Lower lobe of right lung (tissue), 2 donors: ENCODE results near the gene TMEM121B. TPM values are rescaled to one million over a fixed set of nuclear protein-coding genes. Genes with fewer than 3 reads are reported as not detected.
A peak's percentile ranks its signal among the peaks of the same experiment; 100 is the strongest.

Experiments used
- ATAC-seq, 2 donors: fragments of 200-7000 bp; cut with Tn5 transposase; one replicate each; pipeline ENCODE4 v1.9.1; 2020 to 2022; ENCODE audit warnings: mild to moderate bottlenecking in 2 of 2, moderate library complexity in 2 of 2
- DNase-seq: peaks from one replicate; pipeline ENCODE4 v3.0.0-alpha.2; 2020
- H3K27ac ChIP-seq: fragments of 200-600 bp; one replicate; pipeline ENCODE4 v1.8.0; 2022
- H3K27me3 ChIP-seq: fragments of 200-600 bp; one replicate; pipeline ENCODE4 v1.8.0; 2022; ENCODE audit warnings: low read depth
- H3K36me3 ChIP-seq: fragments of 200-600 bp; one replicate; pipeline ENCODE4 v1.8.0; 2022; ENCODE audit warnings: mild to moderate bottlenecking
- H3K4me1 ChIP-seq: fragments of 200-600 bp; one replicate; pipeline ENCODE4 v1.8.0; 2022
- H3K4me3 ChIP-seq: fragments of 200-600 bp; one replicate; pipeline ENCODE4 v1.8.0; 2022; ENCODE audit warnings: mild to moderate bottlenecking
- H3K9me3 ChIP-seq: fragments of 200-600 bp; one replicate; pipeline ENCODE4 v1.8.0; 2022
- CTCF ChIP-seq: fragments of 200-600 bp; IDR thresholded peaks from one replicate; pipeline ENCODE4 v1.8.0; 2022; ENCODE audit warnings: antibody characterized with exemption, mild to moderate bottlenecking
- intact Hi-C: fragments of 100-400 bp; cut with DNase I; formaldehyde crosslinking; loops from one replicate; pipeline ENCODE4 v1.11.0; 2022
- total RNA-seq: library from RNA; stranded (reverse); fragmentation: NEBNext Ultra II Directional; extraction: Animal tissue kit (Norgen Biotek cat#: 25700); gene quantifications from one replicate; pipeline ENCODE4 v1.2.1, GENCODE V29; 2021
- donor health status: DM: no; HTN: yes; CAD: no; lungs with severe emphysema.

TMEM121B gene
- total RNA-seq, 1 donor from 2014 or later: 0.97 TPM

- intact Hi-C loops: no loop called here
These were observed 37.2 kb downstream of the TMEM121B start for GRCh38 chr22:17083811-17084441.

GRCh38 chr22:17083255-17083654 lies 37.9 kb downstream of the TMEM121B start:
- Histone ChIP-seq H3K4me1 (peaks cover 34% of the 10 kb centered on the region), H3K27ac (no peak overlapping the region), H3K36me3 (no peaks in the 10 kb centered on the region), H3K27me3 (no peaks in the 10 kb centered on the region), H3K4me3 (no peak overlapping the region), H3K9me3 (no peaks in the 10 kb centered on the region)
- ATAC-seq: no peak
- no peak for TF ChIP-seq CTCF
- intact Hi-C loops: no loop called here
- DNase-seq: no peak

More at GRCh38 chr22:17083811-17084441, 37.2 kb downstream of the TMEM121B start:
- Histone ChIP-seq H3K27me3 (no peaks in the 10 kb centered on the region), H3K36me3 (no peaks in the 10 kb centered on the region), H3K4me3 (peak overlapping the region; percentile 91), H3K4me1 (peaks cover 34% of the 10 kb centered on the region), H3K27ac (peak overlapping the region; percentile 95), H3K9me3 (no peaks in the 10 kb centered on the region)
- no peak for TF ChIP-seq CTCF
- no peak for DNase-seq
- no peak for ATAC-seq

GRCh38 chr22:17079572-17079971 lies 41.6 kb downstream of the TMEM121B start:
- TF ChIP-seq CTCF: no peak
- no peak overlapping the region for H3K4me3 ChIP-seq
- H3K27ac ChIP-seq: no peak overlapping the region
- peaks cover 13% of the 10 kb centered on the region for H3K4me1 ChIP-seq
- ATAC-seq (no peak), DNase-seq (no peak)
- intact Hi-C loops: loop anchor here (10.0 kb wide), 1 partner anchor 425 kb away; no protein-coding TSS in a partner anchor
- no peaks in the 10 kb centered on the region for H3K36me3 ChIP-seq
- no peaks in the 10 kb centered on the region for H3K9me3 ChIP-seq
- H3K27me3 ChIP-seq: no peaks in the 10 kb centered on the region

GRCh38 chr22:17077255-17077654 lies 43.9 kb downstream of the TMEM121B start:
- no peak overlapping the region for H3K4me3 ChIP-seq
- H3K27me3 ChIP-seq: no peaks in the 10 kb centered on the region
- H3K4me1 ChIP-seq: peaks cover 6% of the 10 kb centered on the region
- no peaks in the 10 kb centered on the region for H3K9me3 ChIP-seq
- TF ChIP-seq CTCF: no peak
- ATAC-seq (no peak), DNase-seq (no peak)
- H3K27ac ChIP-seq: no peak overlapping the region
- intact Hi-C loops: loop anchor here (10.0 kb wide), 1 partner anchor 428 kb away; no protein-coding TSS in a partner anchor
- no peaks in the 10 kb centered on the region for H3K36me3 ChIP-seq

GRCh38 chr22:17074648-17075002 lies 46.5 kb downstream of the TMEM121B start:
- intact Hi-C loops: loop anchor here (10.0 kb wide), 1 partner anchor 430 kb away; no protein-coding TSS in a partner anchor
- Histone ChIP-seq H3K4me1 (peaks cover 6% of the 10 kb centered on the region), H3K27ac (no peak overlapping the region), H3K9me3 (no peaks in the 10 kb centered on the region), H3K4me3 (no peak overlapping the region), H3K36me3 (no peaks in the 10 kb centered on the region), H3K27me3 (no peaks in the 10 kb centered on the region)
- ATAC-seq (no peak), DNase-seq (no peak)
- TF ChIP-seq CTCF: no peak
